Lower leg skin (tissue), 4 donors: ENCODE measurements around the gene KHK. TPM values are rescaled to one million over a fixed set of nuclear protein-coding genes. Genes with fewer than 3 reads are reported as not detected.
"Not testable (repeated sequence)": the region's sequence is repeated elsewhere in the genome, so short reads cannot be mapped to it uniquely, and the experiment has no call there.

Experiments used
- DNase-seq, 2 donors: peaks; one replicate each; pipeline ENCODE4 v3.0.0-alpha.2; 2019; ENCODE audit warnings: low spot score in 2 of 2
- H3K4me3 ChIP-seq: fragments of 200-600 bp; sonication (generic); 2 replicates; pipeline ENCODE4 v1.5.1; 2017; ENCODE audit warnings: mild to moderate bottlenecking, low read depth; ENCODE audit not compliant: poor library complexity, severe bottlenecking
- POLR2A ChIP-seq, 2 donors: fragments of 450-650 bp; IDR thresholded peaks; one replicate each; pipeline ENCODE4 v1.6.1; 2016 to 2017; ENCODE audit warnings: antibody characterized with exemption in 2 of 2, mild to moderate bottlenecking in 1 of 2, moderate library complexity in 1 of 2
- WGBS, 2 donors: methylation state at CpG; one replicate each; pipeline ENCODE4 v1.1.5; 2018; 5-methylcytosine and 5-hydroxymethylcytosine counted together
- intact Hi-C: fragments of 100-400 bp; cut with DNase I; formaldehyde crosslinking; loops from one replicate; pipeline ENCODE4 v1.15.0; 2023; ENCODE audit warnings: low total_unique reads
- total RNA-seq, 4 donors: library from RNA; depleted of rRNA; stranded (reverse); fragments of >200 nt; gene quantifications; one replicate each; pipeline ENCODE4 v1.1.0, GENCODE V29; 2016
- TF ChIP-seq, protein P1 (sequence below), 3 donors: fragments of 450-650 bp; IDR thresholded peaks; one replicate each; pipeline ENCODE4 v1.5.1; 2016; ENCODE audit warnings: antibody characterized with exemption in 3 of 3, mild to moderate bottlenecking in 3 of 3, moderate library complexity in 2 of 3

KHK gene
- total RNA-seq, 4 donors from 2014 or later = 2.5 to 10.4 (median 3.3) TPM

DNA sequence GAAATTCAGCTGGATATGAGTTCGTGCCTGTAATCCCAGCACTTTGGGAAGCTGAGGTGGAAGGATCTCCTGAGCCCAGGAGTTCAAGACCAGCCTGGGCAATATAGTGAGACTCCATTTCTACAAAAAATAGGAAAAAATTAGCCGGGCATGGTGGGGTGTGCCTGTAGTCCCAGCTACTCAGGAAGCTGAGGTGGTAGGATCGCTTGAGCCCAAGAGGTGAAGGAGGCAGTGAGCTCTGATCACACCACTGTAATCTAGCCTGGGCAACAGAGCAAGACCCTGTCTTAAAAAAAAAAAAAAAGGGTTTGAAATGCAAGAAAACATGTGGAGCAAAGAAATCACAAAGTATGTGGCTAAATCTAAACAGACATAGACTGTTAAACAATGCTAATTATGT lies 22.5 kb downstream of the KHK start:
- intact Hi-C loops = no loop called here
- no peak for DNase-seq
- no peak overlapping the region for H3K4me3 ChIP-seq
- WGBS, 2 donors = 91 to 92% methylated on average over 3 of the region's 3 CpGs
- TF ChIP-seq, protein P1, sequence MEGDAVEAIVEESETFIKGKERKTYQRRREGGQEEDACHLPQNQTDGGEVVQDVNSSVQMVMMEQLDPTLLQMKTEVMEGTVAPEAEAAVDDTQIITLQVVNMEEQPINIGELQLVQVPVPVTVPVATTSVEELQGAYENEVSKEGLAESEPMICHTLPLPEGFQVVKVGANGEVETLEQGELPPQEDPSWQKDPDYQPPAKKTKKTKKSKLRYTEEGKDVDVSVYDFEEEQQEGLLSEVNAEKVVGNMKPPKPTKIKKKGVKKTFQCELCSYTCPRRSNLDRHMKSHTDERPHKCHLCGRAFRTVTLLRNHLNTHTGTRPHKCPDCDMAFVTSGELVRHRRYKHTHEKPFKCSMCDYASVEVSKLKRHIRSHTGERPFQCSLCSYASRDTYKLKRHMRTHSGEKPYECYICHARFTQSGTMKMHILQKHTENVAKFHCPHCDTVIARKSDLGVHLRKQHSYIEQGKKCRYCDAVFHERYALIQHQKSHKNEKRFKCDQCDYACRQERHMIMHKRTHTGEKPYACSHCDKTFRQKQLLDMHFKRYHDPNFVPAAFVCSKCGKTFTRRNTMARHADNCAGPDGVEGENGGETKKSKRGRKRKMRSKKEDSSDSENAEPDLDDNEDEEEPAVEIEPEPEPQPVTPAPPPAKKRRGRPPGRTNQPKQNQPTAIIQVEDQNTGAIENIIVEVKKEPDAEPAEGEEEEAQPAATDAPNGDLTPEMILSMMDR (IDR thresholded peaks at IDR 0.05) = no peak
- TF ChIP-seq POLR2A (IDR thresholded peaks at IDR 0.05) = no peak

DNA sequence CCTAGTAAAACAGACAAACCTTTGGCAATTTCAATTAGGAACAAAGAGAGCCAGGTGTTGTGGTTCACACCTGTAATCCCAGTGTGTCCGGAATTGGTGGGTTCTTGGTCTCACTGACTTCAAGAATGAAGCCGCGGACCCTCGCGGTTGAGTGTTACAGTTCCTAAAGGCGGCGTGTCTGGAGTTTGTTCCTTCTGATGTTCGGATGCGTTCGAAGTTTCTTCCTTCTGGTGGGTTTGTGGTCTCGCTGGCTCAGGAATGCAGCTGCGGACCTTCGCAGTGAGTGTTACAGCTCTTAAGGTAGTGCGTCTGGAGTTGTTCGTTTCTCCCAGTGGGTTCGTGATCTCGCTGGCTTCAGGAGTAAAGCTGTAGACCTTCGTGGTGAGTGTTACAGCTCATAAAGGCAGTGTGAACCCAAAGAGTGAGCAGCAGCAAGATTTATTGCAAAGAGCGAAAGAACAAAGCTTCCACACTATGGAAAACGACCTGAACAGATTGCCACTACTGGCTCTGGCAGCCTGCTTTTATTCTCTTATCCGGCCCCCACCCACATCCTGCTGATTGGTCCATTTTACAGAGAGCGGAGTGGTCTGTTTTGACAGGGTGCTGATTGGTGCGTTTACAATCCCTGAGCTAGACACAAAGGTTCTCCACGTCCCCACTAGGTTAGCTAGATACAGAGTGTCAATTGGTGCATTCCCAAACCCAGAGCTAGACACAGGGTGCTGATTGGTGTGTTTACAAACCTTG lies 24.2 kb downstream of the KHK start:
- H3K4me3 ChIP-seq, intact Hi-C loops, DNase-seq: not testable (repeated sequence)
- 85 to 86% methylated on average over 24 of the region's 24 CpGs for WGBS, 2 donors

DNA sequence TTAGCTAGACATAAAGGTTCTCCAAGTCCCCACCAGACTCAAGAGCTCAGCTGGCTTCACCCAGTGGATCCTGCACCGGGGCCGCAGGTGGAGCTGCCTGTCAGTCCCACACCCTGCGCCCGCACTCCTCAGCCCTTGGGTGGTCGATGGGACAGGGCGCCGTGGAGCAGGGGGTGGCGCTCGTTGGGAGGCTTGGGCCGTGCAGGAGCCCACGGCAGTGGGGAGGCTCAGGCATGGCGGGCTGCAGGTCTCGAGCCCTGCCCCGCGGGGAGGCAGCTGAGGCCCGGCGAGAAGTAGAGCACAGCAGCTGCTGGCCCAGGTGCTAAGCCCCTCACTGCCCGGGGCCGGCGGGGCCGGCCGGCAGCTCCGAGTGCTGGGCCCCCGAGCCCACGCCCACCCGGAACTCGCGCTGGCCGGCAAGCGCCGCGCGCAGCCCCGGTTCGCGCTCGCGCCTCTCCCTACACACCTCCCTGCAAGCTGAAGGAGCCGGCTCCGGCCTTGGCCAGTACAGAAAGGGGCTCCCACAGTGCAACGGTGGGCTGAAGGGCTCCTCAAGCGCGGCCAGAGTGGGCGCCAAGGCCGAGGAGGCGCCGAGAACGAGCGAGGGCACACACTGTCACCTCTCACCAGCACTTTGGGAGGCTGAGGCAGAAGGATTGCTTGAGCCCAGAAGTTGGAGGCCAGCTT lies 25.0 kb downstream of the KHK start:
- H3K4me3 ChIP-seq, intact Hi-C loops, DNase-seq: not testable (repeated sequence)
- WGBS, 2 donors = 95% methylated on average over 47 to 49 of the region's 49 CpGs

DNA sequence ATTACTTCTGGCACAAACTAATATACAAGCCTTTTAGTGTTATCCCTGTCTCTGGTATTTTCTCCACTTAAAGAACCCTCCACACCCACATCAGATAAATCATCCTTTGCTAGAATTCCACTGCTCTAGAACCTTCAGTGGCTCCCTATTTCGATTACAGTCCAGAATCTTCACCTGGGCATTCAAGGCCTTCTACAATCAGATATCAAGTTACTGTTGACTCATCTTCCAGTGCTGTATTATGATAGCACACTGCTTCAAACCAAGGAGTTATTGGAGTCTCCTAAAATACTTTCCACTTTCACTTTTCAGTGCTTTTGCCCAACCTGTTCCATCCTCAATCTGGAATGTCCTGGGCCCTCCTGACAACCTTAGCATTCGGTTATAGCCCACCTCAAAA lies 28.9 kb downstream of the KHK start:
- WGBS, 2 donors = 74 to 86% methylated on average over 2 of the region's 2 CpGs
- intact Hi-C loops = no loop called here
- no peak overlapping the region for H3K4me3 ChIP-seq
- no peak for TF ChIP-seq POLR2A (IDR thresholded peaks at IDR 0.05)
- TF ChIP-seq, protein P1 (IDR thresholded peaks at IDR 0.05) = no peak
- no peak for DNase-seq

DNA sequence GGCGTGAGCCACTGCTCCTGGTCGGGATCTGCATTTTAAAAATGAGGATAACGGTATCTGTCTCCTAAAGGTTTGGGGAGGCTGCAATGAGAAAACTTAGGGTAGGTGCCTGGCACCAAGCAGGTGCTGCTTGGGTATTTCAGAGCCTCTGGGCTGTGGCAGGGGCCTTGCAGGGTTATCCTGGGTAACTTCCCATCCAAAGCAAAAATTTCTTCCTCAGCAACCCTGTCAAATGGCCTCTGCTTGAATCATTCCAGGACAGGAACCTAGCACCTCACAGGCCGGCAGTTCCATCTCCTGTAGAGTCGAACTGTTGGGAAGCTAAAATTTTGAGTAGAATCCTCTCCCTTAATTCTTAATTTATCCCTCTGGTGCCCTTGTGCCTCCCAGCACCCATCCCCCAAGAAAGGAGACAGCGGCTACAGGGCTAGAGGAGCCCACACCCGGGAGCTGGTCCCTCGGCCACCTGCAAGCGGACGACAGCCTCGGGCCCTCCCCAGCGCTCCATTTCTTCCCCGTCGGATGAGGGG lies 31.5 kb downstream of the KHK start:
- TF ChIP-seq, protein P1 (IDR thresholded peaks at IDR 0.05) = no peak
- TF ChIP-seq POLR2A (IDR thresholded peaks at IDR 0.05) = no peak
- H3K4me3 ChIP-seq = peak overlapping the region; percentile 16

DNA sequence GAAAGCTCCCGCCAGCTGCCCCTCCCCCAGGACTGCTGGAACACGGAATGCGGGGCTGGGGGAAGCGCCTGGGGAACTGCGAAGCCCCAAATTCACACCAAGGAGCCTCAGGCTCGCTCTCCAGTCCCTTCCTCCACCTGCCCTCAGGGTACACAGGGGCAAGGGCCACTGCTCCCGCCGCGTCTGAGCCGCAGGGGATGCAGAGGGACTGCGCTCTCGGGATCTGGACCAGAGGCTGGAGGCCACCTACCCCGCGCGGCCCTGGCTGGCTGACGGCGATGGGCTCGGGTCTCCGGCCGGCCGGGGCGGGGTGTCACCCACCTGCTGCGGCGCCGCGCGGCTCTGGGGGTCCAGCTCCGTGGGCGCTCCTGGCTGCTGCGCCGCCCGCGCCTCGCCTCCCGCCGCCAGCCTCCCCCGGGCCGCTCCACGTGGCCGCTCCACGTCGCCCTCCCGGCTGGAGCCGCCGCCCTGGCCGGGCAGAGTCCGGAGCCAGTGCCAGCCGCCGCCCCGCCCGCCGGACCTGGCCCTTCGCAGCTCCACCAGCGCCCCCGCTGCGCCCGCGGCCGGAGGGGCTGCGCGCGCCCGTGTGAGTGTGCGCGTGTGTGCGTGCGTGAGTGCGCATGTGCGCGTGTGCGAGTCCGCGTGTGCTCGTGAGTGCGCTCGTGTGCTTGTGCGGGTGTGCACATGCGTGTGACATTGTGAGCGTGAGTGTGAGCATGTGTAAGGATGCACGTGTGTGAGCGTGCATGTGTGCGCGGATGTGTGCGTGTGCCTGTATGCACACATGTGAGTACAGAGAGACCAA lies 32.2 kb downstream of the KHK start, which contains the start of gene CGREF1:
Gene CGREF1, minus strand, starts transcription at position 604 of the 805 bp plus-strand sequence. CDS start 14,762 bp downstream, outside the sequence.
- TF ChIP-seq POLR2A (IDR thresholded peaks at IDR 0.05) = no peak
- peak within 1 kb of the TSS; percentile 16 for H3K4me3 ChIP-seq
- 2 to 4% methylated on average over 42 to 49 of the region's 84 CpGs for WGBS, 2 donors
- no peak for DNase-seq
- intact Hi-C loops = no loop called here

More for the DNA sequence above, 31.5 kb downstream of the KHK start:
- WGBS, 2 donors = 31% methylated on average over 9 to 14 of the region's 14 CpGs
- intact Hi-C loops = no loop called here
- no peak for DNase-seq

DNA sequence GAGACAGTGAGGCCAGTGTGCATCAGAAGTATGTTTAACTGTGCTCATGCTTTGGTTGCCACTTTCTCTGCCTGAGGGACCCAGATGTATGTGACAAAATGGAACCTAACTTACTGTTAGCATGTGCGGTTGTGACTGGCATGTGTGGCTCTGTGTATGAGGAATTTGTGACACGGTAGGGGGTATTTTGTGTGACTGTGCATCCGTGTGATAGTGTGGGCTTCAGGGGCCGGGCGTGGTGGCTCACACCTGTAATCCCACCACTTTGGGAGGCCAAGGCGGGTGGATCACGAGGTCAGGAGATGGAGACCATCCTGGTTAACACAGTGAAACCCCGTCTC lies 32.7 kb downstream of the KHK start:
- DNase-seq, H3K4me3 ChIP-seq, intact Hi-C loops: not testable (repeated sequence)
- WGBS, 2 donors = 75 to 82% methylated on average over 8 of the region's 8 CpGs
